ENCODE results near the gene TRIP6. TPM values are rescaled to one million over a fixed set of nuclear protein-coding genes. Genes with fewer than 3 reads are reported as not detected.

TRIP6 gene
- total RNA-seq, 1 donor from 2014 or later = 14.9 TPM

DNA sequence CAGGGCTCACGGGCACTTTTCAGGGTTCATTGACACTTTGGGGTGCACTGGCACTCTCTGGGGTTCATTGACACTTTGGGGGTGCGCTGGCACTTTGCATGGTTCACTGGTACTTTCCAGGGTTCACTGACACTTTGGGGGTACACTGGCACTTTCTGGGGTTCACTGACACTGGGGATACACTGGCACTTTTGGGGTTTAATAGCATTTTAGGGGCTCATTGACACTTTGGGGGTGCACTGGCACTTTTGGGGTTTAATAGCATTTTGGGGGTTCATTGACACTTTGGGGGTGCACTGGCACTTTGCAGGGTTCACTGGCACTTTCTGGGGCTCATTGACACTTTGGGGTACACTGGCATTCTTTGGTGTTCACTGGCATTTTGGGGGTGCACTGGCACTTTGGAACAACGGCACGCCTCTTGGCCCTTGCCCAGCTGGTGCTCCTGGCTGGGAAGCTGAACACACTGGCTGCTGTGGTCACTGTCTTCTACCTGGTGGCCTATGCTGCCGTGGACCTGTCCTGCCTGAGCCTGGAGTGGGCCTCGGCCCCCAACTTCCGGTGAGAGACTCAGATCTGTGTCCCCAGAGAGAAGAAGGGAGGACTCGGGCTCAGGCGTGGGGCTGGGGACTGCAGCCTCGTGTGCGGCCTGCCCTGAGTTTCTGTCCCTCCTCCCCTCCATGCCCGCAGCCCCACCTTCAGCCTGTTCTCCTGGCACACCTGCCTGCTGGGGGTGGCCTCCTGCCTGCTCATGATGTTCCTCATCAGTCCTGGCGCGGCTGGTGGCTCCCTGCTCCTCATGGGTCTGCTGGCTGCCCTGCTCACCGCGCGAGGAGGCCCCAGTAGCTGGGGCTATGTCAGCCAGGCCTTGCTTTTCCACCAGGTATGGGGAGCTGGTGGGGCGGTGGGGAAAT, 6.2 kb upstream of the TRIP6 start:
- Histone ChIP-seq H3K4me2 (no peak overlapping the region), H3K27me3 (no peaks in the 10 kb centered on the region), H3K27ac (no peak overlapping the region), H3F3A (ENCODE audit: low read depth) (peaks cover 10% of the 10 kb centered on the region), H2AFZ (replicated peaks) (no peak overlapping the region), H3K79me2 (ENCODE audit: low read depth) (peaks cover under 1% of the 10 kb centered on the region), H3K9me3 (ENCODE audit: low read depth) (no peaks in the 10 kb centered on the region), H4K20me1 (ENCODE audit: low read depth) (no peaks in the 10 kb centered on the region), H3K4me3 (no peak overlapping the region), H3K9ac (no peak overlapping the region), H3K36me3 (no peaks in the 10 kb centered on the region), H3K4me1 (peaks cover 4% of the 10 kb centered on the region)
- no peak overlapping the region for H3K4me3 Mint-ChIP-seq
- no peaks in the 10 kb centered on the region for H3K9me3 Mint-ChIP-seq
- H3K4me1 Mint-ChIP-seq = no peaks in the 10 kb centered on the region
- peaks cover 7% of the 10 kb centered on the region for H3K36me3 Mint-ChIP-seq
- no peak for TF ChIP-seq CTCF (IDR thresholded peaks at IDR 0.05)
- no peak for TF ChIP-seq EZH2phosphoT487 (IDR thresholded peaks at IDR 0.05)
- TF ChIP-seq EZH2 (IDR thresholded peaks at IDR 0.05) = no peak
- no peak overlapping the region for H3K27ac Mint-ChIP-seq
- no peaks in the 10 kb centered on the region for H3K27me3 Mint-ChIP-seq (ENCODE audit: insufficient read depth, low read depth)
- DNase-seq (ENCODE audit: low spot score) = no peak

GRCh38 chr7:100861616-100861985, 5.6 kb upstream of the TRIP6 start:
- no peaks in the 10 kb centered on the region for H3K27me3 ChIP-seq
- no peaks in the 10 kb centered on the region for H3K27me3 Mint-ChIP-seq (ENCODE audit: insufficient read depth, low read depth)

GRCh38 chr7:100863406-100863950, 3.7 kb upstream of the TRIP6 start:
- no peak overlapping the region for H3K27ac ChIP-seq
- Mint-ChIP-seq H3K4me1 (peaks cover 11% of the 10 kb centered on the region), H3K27me3 (ENCODE audit: insufficient read depth, low read depth) (peaks cover 5% of the 10 kb centered on the region), H3K36me3 (peaks cover 7% of the 10 kb centered on the region), H3K9me3 (no peaks in the 10 kb centered on the region), H3K27ac (no peak overlapping the region), H3K4me3 (no peak overlapping the region)
- H4K20me1 ChIP-seq (ENCODE audit: low read depth) = no peaks in the 10 kb centered on the region
- H2AFZ ChIP-seq (replicated peaks) = no peak overlapping the region
- H3K79me2 ChIP-seq (ENCODE audit: low read depth) = peaks cover 16% of the 10 kb centered on the region
- no peak overlapping the region for H3K4me2 ChIP-seq
- no peak overlapping the region for H3K9ac ChIP-seq
- no peaks in the 10 kb centered on the region for H3K27me3 ChIP-seq
- H3K9me3 ChIP-seq (ENCODE audit: low read depth) = no peaks in the 10 kb centered on the region
- no peak overlapping the region for H3K4me3 ChIP-seq
- H3F3A ChIP-seq (ENCODE audit: low read depth) = peaks cover 10% of the 10 kb centered on the region
- no peak for DNase-seq (ENCODE audit: low spot score)
- H3K36me3 ChIP-seq = no peaks in the 10 kb centered on the region
- peaks cover 9% of the 10 kb centered on the region for H3K4me1 ChIP-seq
- TF ChIP-seq CTCF (IDR thresholded peaks at IDR 0.05) (no peak), EZH2 (IDR thresholded peaks at IDR 0.05) (no peak), EZH2phosphoT487 (IDR thresholded peaks at IDR 0.05) (no peak)

More at GRCh38 chr7:100861616-100861985, 5.6 kb upstream of the TRIP6 start:
- no peaks in the 10 kb centered on the region for H3K79me2 ChIP-seq (ENCODE audit: low read depth)
- peaks cover 3% of the 10 kb centered on the region for H3K4me1 Mint-ChIP-seq
- no peaks in the 10 kb centered on the region for H3K9me3 Mint-ChIP-seq
- no peak for TF ChIP-seq EZH2 (IDR thresholded peaks at IDR 0.05)
- no peak for TF ChIP-seq CTCF (IDR thresholded peaks at IDR 0.05)
- no peak for TF ChIP-seq EZH2phosphoT487 (IDR thresholded peaks at IDR 0.05)
- no peak overlapping the region for H3K4me2 ChIP-seq
- no peak overlapping the region for H3K27ac ChIP-seq
- no peak overlapping the region for H3K27ac Mint-ChIP-seq
- H3K4me3 ChIP-seq = no peak overlapping the region
- peaks cover 7% of the 10 kb centered on the region for H3K36me3 Mint-ChIP-seq
- H2AFZ ChIP-seq (replicated peaks) = no peak overlapping the region
- H3F3A ChIP-seq (ENCODE audit: low read depth) = peaks cover 10% of the 10 kb centered on the region
- H3K9me3 ChIP-seq (ENCODE audit: low read depth) = no peaks in the 10 kb centered on the region
- H3K4me1 ChIP-seq = peaks cover 6% of the 10 kb centered on the region
- H3K36me3 ChIP-seq = no peaks in the 10 kb centered on the region
- DNase-seq (ENCODE audit: low spot score) = no peak
- H4K20me1 ChIP-seq (ENCODE audit: low read depth) = no peaks in the 10 kb centered on the region
- H3K4me3 Mint-ChIP-seq = no peak overlapping the region
- H3K9ac ChIP-seq = no peak overlapping the region

Data from neural progenitor cell (in vitro differentiated cells).